A204.1 (cell line): ENCODE measurements around the gene RABGAP1L.
A peak's percentile ranks its signal among the peaks of the same experiment; 100 is the strongest.
"Not testable (repeated sequence)": the region's sequence is repeated elsewhere in the genome, so short reads cannot be mapped to it uniquely, and the experiment has no call there.

Experiments
- FAIRE-seq: peaks from 2 replicates; lab custom pipeline; 2012; peaks lifted over from hg19 to GRCh38; lab: Jason Lieb, UNC

The RABGAP1L gene

DNA sequence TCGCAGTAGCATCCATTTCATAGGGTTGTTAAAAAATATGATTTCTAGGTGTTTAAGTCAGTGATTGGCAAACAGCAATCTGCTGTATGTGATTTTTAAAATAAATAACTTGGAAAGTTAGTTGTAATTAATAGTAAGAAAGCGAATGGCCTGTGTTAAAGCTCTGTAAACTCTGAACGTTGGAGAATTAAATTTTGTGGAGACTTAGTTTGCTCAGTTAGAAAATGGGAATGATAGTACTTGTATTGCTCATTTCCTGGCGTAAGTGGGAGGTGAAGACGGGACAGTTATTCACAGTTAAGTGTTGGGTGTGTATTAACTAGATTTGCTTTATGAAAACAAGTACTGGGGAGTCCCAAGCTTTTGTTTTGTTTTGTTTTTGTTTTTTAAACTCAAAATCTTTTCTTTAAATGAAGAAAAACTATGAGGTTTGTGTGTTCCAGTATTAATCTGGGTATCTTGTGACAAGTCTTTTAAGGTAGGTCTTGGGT, 841.4 kb downstream of the RABGAP1L start:
- FAIRE-seq: no peak

DNA sequence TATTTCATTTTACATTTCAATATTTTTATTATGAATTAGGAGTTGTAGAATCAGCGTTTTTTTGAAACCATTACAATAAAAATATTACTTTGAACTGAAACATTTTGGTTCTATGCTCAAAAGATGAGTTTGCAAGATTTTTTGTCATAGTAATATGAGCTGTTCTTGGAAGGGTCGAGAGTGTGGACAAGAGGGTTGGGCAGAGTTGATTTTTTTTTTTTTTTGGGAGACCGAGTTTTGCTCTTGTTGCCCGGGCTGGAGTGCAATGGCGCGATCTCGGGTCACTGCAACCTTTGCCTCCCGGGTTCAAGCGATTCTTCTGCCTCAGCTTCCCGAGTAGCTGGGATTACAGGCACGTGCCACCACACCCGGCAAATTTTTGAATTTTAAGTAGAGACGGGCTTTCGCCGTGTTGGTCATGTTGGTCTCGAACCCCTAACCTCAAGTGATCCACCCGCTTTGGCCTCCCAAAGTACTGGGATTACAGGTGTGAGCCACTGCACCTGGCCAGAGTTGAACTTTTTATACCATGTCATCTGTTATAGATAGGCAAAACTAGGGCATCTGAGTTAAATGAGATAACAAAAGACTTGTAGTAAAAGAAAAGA, 843.7 kb downstream of the RABGAP1L start:
- FAIRE-seq: no peak

DNA sequence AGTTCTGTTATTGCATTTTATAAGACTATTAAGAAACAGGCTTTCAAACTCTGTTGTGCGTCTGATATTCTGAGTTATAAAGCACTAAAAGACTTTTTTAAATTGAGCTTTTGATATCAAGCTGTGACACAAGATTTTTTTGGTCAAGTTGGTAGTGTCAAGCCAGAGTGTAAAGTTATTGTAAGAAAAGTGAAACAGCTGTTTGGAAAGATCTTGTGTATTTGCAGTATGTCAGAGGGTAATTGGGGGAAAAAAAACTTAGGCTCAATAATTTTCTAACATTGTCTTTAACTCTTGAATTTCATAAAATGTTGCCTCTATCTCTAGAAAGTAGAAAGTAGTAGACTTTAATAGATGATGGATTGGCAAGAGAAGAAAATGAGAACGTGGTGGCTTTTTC, 844.2 kb downstream of the RABGAP1L start:
- no peak for FAIRE-seq

GRCh38 chr1:175005085-175005783, 845.9 kb downstream of the RABGAP1L start:
- FAIRE-seq: no peak

DNA sequence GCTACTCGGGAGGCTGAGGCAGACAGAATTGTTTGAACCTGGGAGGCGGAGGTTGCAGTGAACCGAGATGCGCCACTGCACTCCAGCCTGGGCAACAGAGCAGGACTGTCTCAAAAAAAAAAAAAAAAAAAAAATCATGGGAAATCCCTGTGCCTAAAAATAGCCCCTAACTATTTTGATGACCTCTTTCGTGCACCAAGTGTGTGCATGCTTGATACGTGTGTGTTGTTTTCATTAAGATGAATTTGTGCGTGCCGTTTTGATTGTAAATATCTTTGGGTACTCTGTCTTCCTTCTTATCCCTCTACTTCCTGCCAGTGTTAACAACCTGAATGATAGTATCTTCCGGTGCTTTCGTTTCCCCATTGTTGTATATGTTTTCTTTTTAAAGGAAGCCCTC, 850.2 kb downstream of the RABGAP1L start:
- no peak for FAIRE-seq

GRCh38 chr1:175013445-175013844, 854.1 kb downstream of the RABGAP1L start:
- FAIRE-seq: no peak

DNA sequence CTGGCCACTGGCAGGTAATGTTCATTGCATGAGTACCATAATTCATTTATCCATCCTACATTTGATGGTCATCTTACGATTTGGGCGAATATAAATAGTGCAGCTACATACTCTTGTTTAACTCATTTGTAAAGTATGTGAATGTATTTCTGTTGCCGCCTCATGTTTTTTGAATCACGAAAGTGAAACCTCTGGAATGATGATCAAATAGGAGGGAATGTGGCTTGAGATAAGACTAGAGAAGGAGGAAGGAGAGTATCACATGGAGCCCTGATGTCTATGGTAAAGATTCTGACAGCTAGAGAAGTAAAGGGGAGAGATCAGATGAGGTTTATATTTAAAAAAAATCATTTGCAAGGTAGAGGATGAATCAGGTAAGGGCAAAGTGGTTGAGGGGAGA, 855.9 kb downstream of the RABGAP1L start:
- FAIRE-seq: no peak

GRCh38 chr1:175019524-175019923, 860.2 kb downstream of the RABGAP1L start:
- FAIRE-seq: no peak

DNA sequence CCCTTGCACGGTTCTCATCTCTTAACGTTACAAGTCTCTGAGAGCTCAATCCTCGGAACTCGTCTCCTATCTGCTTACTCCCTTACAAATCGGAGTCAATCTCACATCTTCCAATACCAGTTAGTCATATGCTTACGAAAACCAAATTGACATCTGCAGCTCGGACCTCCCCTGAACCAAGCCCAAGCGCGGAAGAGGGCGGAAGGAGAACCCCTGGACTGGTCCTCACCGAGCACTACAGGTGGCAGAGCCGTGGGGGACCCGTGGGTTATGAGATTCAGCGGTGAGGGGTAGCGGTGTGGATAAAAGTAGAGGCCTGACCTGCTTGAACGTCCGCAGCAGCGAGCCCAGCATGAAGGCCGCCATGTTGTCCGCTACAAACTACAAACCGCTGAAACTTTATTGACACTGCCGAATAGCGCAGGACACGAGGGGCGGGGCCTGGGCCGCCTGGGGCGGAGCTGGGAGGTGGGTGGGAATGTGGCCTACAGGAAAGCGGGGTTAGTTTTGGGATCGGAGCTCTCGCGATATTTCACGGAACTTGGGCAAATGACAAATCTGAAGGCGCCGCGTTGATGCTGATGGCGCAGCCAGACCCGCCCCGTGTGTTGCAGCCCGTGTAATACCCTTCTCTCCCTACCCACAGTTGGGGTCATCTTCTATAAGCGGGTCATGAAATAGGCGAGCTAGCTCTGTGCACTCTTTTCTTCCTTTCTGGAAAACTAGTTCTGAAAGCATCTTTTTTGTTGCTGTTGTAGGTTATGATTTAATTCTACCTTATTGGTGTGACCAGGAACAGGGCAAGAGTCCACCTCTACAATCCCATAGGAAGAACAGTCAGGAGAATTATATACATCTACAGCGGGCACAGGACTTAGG, 864.0 kb downstream of the RABGAP1L start, which contains the start of gene MRPS14:
Gene MRPS14 (minus strand): TSS at position 383 of the 879 bp plus-strand sequence. CDS start 17 bp downstream, at position 366.
- peak; percentile 97 for FAIRE-seq

- not testable (repeated sequence) for FAIRE-seq
Observed at GRCh38 chr1:175023922-175024242, 864.6 kb downstream of the RABGAP1L start.

DNA sequence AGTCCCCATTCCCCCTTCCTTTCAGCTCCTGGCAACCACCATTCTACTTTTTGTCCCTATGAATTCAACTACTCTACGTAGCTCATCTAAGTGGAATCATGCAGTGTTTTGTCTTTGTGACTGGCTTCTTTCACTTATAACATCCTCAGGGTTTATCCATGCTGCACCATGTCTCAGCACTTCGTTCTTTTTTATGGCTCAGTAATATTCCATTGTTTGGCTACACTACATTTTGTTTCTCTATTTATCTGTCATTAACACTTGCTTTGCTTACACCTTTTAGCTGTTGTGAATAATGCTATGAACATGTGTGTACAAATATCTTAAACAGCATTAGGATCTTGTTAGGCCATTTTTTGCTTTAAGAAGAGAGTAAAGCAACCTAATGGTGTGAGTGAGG, 865.5 kb downstream of the RABGAP1L start:
- no peak for FAIRE-seq

GRCh38 chr1:175033953-175034352, 874.6 kb downstream of the RABGAP1L start:
- no peak for FAIRE-seq

DNA sequence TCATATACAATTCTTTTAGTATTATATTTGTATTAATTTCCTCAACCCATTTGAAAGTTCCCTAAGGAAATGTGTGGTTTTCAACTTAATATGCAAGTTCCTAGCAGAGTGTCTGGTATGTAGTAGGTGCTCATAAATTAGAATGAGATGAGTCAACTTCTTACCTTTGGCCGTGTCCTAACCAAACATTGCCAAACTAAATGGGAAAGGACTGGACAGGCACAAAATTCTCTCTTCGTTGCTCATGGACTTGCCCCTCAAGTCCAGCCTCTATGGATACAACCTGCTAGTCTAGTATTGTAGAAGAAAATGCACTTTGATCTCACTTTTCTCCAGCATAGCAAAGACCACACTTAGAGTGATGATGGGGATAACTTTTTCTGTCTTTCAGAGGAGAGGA, 875.5 kb downstream of the RABGAP1L start:
- no peak for FAIRE-seq

DNA sequence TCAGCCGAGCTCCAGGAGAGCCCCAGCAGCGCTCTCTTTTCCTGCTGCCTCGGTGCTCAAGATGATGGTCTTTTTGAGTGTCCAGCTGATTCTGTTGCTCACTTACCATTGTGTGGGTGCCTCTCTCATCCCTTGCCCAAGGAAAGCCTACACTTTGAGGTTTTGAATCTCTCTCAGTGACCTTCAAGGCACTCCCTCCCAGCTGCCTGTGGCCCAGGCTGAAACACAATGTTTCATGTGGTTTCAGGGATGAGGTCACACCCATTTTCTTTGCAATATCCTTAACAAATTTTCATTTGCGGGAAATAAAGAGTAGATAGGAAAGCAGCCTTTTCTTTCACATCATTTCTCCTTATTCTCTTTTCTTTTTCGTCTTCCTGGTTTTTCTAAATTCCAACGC, 876.5 kb downstream of the RABGAP1L start:
- no peak for FAIRE-seq

DNA sequence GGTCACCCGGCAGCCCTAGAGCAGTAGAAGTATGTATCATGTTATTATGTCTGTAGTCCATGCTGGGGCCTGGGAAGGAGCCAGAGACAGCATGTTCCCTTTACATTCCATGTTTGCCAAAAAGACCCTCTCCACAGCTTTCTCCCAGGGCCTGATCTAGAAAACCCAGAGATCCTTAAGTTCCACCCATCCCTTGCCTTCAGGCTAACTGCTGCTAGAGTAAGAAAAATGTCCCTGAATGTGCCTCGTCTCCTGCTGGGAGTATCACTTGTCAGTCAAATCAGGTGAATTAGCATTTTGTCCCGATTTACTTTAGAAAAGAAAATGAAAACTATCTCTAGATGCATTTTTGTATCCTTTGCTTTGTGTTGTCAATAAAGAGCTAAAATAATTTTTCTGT, 877.2 kb downstream of the RABGAP1L start:
- FAIRE-seq: no peak

DNA sequence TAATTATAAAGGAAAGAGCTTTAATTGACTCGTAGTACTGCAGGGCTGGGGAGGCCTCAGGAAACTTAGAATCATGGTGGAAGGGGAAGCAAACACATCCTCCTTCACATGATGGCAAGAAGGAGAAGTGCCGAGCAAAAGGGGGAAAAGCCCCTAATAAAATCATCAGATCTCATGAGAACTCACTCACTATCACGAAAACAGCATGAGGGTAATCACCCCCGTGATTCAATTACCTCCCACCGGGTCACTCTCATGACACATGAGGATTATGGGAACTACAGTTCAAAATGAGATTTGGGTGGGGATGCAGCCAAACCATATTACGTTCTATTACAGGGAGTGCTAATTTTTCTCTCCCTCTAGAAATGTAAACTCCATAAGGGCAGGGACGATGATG, 878.1 kb downstream of the RABGAP1L start:
- no peak for FAIRE-seq

DNA sequence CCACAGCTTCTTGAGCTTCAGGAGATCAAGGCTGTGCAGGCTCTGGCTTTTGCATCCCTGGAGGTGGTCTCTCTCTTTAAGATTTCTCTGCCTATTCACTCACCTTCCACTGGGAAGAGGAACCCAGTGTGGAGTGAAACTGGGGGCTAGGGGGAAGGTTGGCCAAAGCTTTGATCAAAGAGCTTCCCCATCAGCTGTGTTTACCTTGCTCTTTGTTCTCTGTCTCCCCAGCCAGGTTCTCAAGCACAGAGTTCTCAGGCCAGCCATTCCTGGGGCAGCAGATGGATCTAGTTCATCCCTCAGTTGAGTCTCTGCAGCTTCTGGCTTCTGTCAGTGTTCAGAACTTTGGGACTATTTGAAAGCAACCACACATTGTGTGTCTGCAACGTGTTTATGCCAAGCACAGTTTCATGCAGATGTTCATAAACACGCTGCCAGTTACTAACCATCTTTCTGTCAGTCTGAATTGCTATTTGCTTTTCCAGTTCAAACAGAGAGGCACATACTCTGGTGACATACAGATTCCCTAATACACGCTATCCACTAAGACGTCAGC, 881.1 kb downstream of the RABGAP1L start:
- FAIRE-seq: no peak

DNA sequence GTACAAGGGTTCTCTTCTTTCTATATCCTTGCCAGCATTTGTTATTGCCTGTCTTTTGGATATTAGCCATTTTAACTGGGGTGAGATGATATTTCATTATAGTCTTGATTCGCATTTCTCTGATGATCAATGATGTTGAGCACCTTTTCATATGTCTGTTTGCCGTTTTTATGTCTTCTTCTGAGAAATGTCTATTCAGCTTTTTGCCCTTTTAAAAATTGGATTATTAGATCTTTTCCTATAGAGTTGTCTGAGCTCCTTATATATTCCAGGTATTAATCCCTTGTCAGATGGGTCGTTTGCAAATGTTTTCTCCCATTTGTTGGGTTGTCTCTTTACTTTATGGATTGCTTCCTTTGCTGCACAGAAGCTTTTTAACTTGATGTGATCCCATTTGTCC, 883.3 kb downstream of the RABGAP1L start:
- FAIRE-seq: no peak

DNA sequence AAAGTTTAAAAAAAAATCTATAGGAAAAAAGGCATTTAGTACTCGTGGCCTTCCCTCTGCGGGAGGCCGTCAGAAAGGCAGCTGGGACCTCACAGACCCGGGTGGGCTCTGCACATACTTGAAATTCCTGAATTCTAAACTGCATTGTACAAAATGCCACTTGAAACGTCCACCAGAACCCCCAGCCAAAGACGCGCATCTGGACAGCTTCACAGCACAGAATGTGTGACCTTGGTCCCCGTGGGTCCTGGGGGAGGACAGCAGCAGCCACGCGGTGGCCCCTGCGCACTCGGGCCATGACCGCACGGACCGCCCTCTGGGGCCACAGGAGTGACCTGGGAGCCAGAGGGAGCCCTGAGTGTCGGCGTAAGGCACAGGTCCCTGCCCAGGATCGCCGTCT, 884.5 kb downstream of the RABGAP1L start:
- no peak for FAIRE-seq

- not testable (repeated sequence) for FAIRE-seq
Observed at GRCh38 chr1:175044591-175044990, 885.3 kb downstream of the RABGAP1L start.
